H1 (cell line): Measurements from ENCODE around the gene PELI2.

Source experiments
- ASH2L ChIP-seq: fragments of 200-600, 300-600 bp; sonication (generic); IDR thresholded peaks from one replicate; pipeline ENCODE4 v1.7.1; 2017; ENCODE audit warnings: low read length
- BCL11A ChIP-seq, 2 experiments: IDR thresholded peaks; one replicate each; pipeline ENCODE4 v1.6.1; 2011; ENCODE audit warnings: low read depth in 2 of 2, low read length in 2 of 2, mild to moderate bottlenecking in 2 of 2
- CTCF ChIP-seq, 3 experiments: IDR thresholded peaks; 1 replicate in 2 of 3; 2 replicates in 1 of 3; pipeline versions ENCODE4 v1.5.1 to v1.6.1; 2011; ENCODE audit warnings: low read length in 3 of 3, mild to moderate bottlenecking in 3 of 3, inconsistent platforms in 2 of 3, low read depth in 1 of 3, moderate library complexity in 1 of 3; ENCODE audit not compliant: insufficient read depth in 1 of 3; ENCODE audit errors: control extremely low read depth in 1 of 3
- EZH2 ChIP-seq: fragments of 200-600 bp; sonication (generic); IDR thresholded peaks from 2 replicates; pipeline ENCODE4 v1.7.1; 2012; ENCODE audit warnings: low read depth, mild to moderate bottlenecking, moderate library complexity, low read length, inconsistent platforms; ENCODE audit not compliant: severe bottlenecking
- SRF ChIP-seq: IDR thresholded peaks from 2 replicates; pipeline ENCODE4 v1.6.1; 2011; ENCODE audit warnings: mild to moderate bottlenecking, low read depth, low read length, moderate library complexity
- SUZ12 ChIP-seq: fragments of 200-600 bp; sonication (generic); IDR thresholded peaks from 2 replicates; pipeline ENCODE4 v1.6.1; 2012; ENCODE audit warnings: mild to moderate bottlenecking, inconsistent platforms, low read length, moderate library complexity, mixed read lengths
- TBP ChIP-seq: IDR thresholded peaks from 2 replicates; pipeline ENCODE4 v1.6.1; 2011; ENCODE audit warnings: low read depth, low read length, improper control_type of control experiment

GRCh38 chr14:56274556-56274955 lies 156.3 kb downstream of the PELI2 start:
- TF ChIP-seq TBP, result no peak
- no peak for TF ChIP-seq ASH2L
- no peak for TF ChIP-seq SUZ12
- no peak for TF ChIP-seq BCL11A (IDR thresholded peaks at IDR 0.05; ENCODE audit: low read depth in 2 of 2, low read length in 2 of 2)
- no peak for TF ChIP-seq CTCF (IDR thresholded peaks at IDR 0.05; ENCODE audit: control extremely low read depth in 1 of 3, insufficient read depth in 1 of 3, low read depth in 1 of 3, low read length in 3 of 3)
- no peak for TF ChIP-seq EZH2
- TF ChIP-seq SRF, result no peak
